KOPT-K1 (cell line): ENCODE measurements around the gene ZDHHC9.

ENCODE experiments used
- H3K27ac ChIP-seq: fragments of 200-600 bp; sonication (generic); 2 replicates; pipeline ENCODE4 v1.5.1; 2016; ENCODE audit warnings: antibody characterized with exemption, mild to moderate bottlenecking, low read depth, low read length; ENCODE audit not compliant: poor library complexity, severe bottlenecking
- H3K36me3 ChIP-seq: fragments of 200-600 bp; sonication (generic); 2 replicates; pipeline ENCODE4 v1.5.1; 2017; ENCODE audit warnings: antibody characterized with exemption, mild to moderate bottlenecking, low read length, moderate library complexity; ENCODE audit not compliant: insufficient read depth
- H3K9me3 ChIP-seq: fragments of 200-600 bp; sonication (generic); 2 replicates; pipeline ENCODE4 v1.5.1; 2017; ENCODE audit warnings: antibody characterized with exemption, low read length, mild to moderate bottlenecking; ENCODE audit not compliant: insufficient read depth, poor library complexity, severe bottlenecking

Gene ZDHHC9

GRCh38 chrX:129785160-129785947 is 58.3 kb downstream of the ZDHHC9 start:
- H3K36me3 ChIP-seq = peaks cover 93% of the 10 kb centered on the region
- no peaks in the 10 kb centered on the region for H3K9me3 ChIP-seq
- peak overlapping the region; percentile 73 for H3K27ac ChIP-seq

- Histone ChIP-seq H3K36me3 (peaks cover 86% of the 10 kb centered on the region), H3K27ac (peak overlapping the region; percentile 99)
Observed at GRCh38 chrX:129784371-129784770, 59.3 kb downstream of the ZDHHC9 start.

GRCh38 chrX:129783291-129783713 is 60.4 kb downstream of the ZDHHC9 start:
- H3K27ac ChIP-seq = peak overlapping the region; percentile 99
- no peaks in the 10 kb centered on the region for H3K9me3 ChIP-seq
- H3K36me3 ChIP-seq = peaks cover 76% of the 10 kb centered on the region

More at GRCh38 chrX:129784371-129784770, 59.3 kb downstream of the ZDHHC9 start:
- no peaks in the 10 kb centered on the region for H3K9me3 ChIP-seq

DNA sequence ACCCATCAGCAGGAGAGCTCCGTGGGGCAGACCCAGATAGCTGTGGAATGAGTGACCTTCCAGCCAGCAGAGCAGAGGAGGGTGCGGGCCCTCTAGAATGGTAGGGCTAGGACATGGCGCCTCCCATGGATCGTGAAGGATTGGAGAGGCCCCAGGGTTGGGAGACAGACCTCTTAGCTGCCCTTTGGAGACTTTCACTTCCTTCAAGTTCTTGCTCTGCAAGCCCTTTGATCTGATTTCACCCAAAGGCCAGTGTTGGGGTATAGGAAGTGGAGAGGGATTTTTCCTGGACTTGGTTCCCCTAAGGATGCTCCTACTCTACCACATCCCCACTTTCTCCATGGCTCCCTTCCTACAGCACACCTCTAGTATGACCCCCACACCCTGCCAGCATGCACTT is 61.0 kb downstream of the ZDHHC9 start:
- H3K27ac ChIP-seq = peak overlapping the region; percentile 99

GRCh38 chrX:129781680-129782495 is 61.8 kb downstream of the ZDHHC9 start:
- Histone ChIP-seq H3K27ac (peak overlapping the region; percentile 99), H3K9me3 (no peaks in the 10 kb centered on the region), H3K36me3 (peaks cover 63% of the 10 kb centered on the region)

More for the DNA sequence above, 61.0 kb downstream of the ZDHHC9 start:
- peaks cover 70% of the 10 kb centered on the region for H3K36me3 ChIP-seq
- H3K9me3 ChIP-seq = no peaks in the 10 kb centered on the region

DNA sequence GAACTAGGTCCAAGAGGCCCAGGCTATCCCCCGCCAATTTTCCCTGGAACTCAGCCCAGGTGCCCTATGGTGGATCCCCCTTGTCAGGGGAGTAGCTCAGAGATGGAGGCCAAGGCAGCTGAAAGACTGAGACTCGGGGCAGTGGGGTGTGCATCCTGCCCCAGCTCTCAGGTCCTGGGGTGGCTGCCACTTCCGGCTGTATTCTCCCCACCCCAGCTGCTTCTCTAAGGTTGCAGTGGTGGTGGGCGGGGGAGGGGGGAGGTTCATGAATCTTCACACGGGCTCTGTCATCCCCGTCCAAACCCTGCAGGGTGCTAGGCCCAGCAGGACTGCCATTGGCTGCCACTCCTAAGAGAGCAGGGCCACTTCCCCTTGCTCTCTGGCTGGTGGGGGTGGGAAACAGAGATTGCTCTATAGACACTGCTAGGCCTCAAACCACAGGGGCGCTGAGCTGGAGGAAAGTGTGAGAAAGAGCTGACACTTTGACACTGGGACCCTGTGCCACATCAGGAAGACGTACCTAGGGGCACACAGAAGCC is 62.5 kb downstream of the ZDHHC9 start:
- H3K9me3 ChIP-seq = no peaks in the 10 kb centered on the region
- peak overlapping the region; percentile 99 for H3K27ac ChIP-seq
- peaks cover 56% of the 10 kb centered on the region for H3K36me3 ChIP-seq

GRCh38 chrX:129780441-129781105 is 63.1 kb downstream of the ZDHHC9 start:
- H3K27ac ChIP-seq = peak overlapping the region; percentile 99
- peaks cover 50% of the 10 kb centered on the region for H3K36me3 ChIP-seq

DNA sequence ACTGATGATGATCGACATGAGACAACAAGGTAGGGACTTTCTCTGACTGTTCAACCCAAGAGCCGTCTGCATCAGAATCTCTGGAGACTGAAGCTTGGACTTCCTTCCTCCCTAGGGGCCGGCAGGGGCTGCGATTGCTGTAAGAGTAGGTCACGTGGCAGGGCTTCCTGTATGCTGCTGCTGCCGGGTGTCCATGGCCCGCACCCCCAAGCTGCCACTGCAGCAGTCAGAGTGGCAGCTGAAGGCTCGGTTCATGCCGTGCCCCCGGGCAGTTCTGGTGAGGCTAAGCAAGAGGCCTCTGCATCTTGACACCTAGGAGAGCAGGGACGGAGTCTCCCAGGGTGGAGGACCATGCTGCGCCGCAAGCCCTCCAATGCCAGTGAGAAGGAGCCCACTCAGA is 63.9 kb downstream of the ZDHHC9 start, which contains the start of gene SASH3:
TSS of gene SASH3 (plus strand) at position 203 of the 400 bp plus-strand sequence. CDS start at position 352, 149 bp downstream.
- H3K36me3 ChIP-seq = peaks cover 42% of the 10 kb centered on the region
- H3K27ac ChIP-seq = peak within 1 kb of the TSS; percentile 99
- no peaks in the 10 kb centered on the region for H3K9me3 ChIP-seq

More at GRCh38 chrX:129780441-129781105, 63.1 kb downstream of the ZDHHC9 start:
- no peaks in the 10 kb centered on the region for H3K9me3 ChIP-seq

- peaks cover 36% of the 10 kb centered on the region for H3K36me3 ChIP-seq
- H3K27ac ChIP-seq = peak overlapping the region; percentile 99
- no peaks in the 10 kb centered on the region for H3K9me3 ChIP-seq
Observed at GRCh38 chrX:129779086-129779672, 64.5 kb downstream of the ZDHHC9 start.

DNA sequence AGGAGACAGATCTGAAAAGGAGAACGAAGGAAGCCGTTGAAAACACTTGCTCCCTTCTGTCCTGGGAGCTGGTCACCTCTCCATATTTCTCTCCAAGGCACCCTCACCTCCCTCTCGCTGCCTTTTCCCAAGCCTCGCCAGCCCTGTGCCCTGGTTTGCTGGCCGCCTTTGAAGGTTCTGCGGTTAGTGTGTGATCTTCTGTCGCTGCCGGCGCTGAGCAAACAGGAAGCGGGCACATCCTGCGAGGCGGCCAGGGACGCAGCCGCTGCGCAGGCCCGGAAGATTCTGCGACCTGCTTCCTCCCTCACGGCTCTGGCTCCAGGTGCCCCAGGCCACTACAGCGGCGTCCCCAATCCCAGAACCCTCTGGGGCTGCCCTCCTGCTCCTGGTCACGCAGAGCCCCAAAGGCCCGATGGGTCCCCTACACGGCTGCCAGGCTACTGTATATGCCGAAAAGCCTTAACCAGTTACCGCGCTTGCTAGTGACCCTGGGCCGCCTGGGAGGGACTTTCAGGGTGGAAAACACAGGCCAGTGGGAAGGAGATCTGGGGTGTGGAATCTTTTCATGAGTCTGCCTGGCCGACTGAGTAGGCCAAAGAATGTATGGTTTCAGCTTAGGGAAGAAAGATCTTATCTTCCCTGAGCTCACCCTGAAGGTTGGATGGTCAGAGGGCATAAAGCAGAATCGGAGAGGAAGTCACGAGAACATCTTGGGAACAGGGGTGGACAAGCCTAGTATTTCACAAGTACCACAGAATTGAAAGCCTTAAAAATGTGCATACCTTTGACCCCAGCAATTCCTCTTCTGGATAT is 66.3 kb downstream of the ZDHHC9 start:
- Histone ChIP-seq H3K9me3 (no peaks in the 10 kb centered on the region), H3K36me3 (peaks cover 18% of the 10 kb centered on the region), H3K27ac (peak overlapping the region; percentile 99)

GRCh38 chrX:129773649-129774458 is 69.8 kb downstream of the ZDHHC9 start:
- H3K36me3 ChIP-seq = no peaks in the 10 kb centered on the region
- H3K27ac ChIP-seq = peak overlapping the region; percentile 99
- no peaks in the 10 kb centered on the region for H3K9me3 ChIP-seq

DNA sequence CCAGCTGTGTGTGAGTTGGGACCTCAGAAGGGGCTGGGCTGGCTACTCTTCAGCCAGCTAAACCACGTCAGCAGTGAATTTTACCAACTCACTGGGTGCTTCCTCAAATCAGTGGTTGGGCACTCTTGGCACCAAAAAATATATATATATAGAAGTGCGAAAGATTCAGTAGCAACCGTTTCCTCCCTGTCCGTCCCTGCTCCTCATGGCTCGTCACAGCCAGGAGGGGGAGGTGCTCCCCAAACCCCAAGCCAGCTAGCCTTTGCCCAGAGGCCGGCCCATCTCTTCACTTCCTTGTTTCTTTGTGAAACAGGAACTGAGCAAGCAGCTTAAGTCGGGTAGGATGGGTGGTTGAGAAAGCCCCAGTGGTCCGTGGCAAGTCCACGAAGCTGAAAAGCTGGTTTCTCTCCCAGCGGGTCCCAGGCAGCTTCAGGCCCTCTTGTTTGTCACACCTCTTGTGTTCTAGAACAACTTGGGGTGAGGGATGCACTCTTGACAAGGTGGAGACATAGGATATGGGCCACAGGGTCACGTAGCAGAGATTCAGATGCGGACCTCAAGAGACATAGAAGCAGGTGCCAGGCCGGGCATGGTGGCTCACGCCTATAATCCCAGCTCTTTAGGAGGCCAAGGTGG is 70.8 kb downstream of the ZDHHC9 start:
- H3K9me3 ChIP-seq = no peaks in the 10 kb centered on the region
- peak overlapping the region; percentile 99 for H3K27ac ChIP-seq
- H3K36me3 ChIP-seq = 0 out of 2 replicates have a peak, but pooled peaks cover 2% of the 10 kb centered on the region
